Stimulated activated naive CD4-positive, alpha-beta T cell (primary cell): ENCODE measurements around the gene TRPC6.
"Not testable (repeated sequence)": the region's sequence is repeated elsewhere in the genome, so short reads cannot be mapped to it uniquely, and the experiment has no call there.

Experiments
- DNase-seq, 6 experiments: peaks; one replicate each; lab custom pipeline; 2025; lab: John Stamatoyannopoulos, UW

The TRPC6 gene

DNA sequence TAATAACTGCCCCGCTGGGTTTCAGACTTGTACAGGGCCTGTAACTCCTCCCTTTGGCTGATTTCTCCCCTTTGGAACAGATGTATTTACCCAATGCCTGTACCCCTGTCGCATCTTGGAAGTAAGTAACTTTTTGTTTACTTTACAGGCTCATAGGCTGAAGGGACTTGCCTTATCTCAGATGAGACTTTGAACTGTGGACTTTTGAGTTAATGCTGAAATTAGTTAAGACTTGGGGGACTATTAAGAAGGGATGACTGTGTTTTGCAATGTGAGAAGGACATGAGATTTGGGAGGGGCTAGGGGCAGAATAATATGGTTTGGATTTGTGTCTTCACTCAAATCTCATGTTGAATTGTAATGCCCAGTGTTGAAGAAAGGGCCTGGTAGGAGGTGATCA, 62.0 kb downstream of the TRPC6 start:
- no peak for DNase-seq

DNA sequence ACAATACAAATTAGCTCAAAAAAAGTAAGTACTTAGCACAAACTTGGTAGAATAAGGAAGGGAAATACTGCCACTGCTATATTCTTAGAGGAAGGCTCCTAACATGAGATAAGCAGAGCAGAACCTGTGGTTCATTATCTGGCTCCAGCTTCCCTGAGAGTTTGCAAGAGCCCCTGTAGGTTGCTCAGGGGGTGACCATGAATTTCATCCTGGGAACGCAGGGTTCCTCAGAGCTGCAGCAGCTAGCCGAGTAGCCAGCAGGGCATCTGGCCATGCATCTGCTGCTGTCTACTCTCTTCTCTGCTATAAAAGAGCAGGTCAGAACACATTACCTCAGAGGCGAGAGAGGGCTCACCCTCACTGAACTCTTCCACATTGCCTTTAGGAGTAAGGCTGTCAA, 67.3 kb downstream of the TRPC6 start:
- DNase-seq: no peak

DNA sequence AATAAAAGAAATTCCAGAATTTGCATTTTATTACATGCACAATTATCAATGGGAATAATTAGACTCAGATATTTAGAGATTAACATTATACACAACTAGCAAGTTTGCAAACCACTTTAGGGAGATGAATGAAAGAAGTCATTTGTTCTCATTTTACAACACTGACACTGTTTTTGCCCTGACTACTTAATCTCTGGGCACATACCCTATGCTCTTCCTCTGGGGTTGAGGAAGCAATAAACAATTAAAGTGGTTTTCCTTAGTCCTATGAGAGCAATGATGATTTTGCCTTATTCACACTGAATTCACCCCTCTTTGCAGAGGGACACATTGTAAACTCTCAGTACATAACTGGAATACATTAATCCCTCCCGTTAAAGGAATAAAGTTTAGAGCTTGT, 72.7 kb downstream of the TRPC6 start:
- DNase-seq: no peak

DNA sequence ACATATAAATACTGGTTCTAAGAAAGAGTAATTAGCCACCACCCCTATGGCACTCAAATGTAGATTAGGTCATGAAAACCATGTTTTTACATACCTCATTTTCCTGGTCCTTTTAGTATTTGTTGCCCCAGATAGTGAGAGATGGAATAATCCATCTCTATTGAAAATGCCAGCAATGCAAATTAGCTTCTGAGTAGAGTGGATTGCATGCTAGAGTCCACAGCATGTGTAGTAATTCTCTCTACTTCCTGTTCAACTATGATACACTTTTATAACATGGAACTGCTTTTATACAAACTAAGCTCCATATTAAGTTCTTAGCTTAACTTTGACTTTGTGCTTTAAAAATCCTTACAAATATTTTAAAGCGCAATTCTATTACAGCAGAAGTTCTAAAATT, 73.2 kb downstream of the TRPC6 start:
- DNase-seq: no peak

- DNase-seq: no peak
Measured at GRCh38 chr11:101509922-101510321, 73.9 kb downstream of the TRPC6 start.

- DNase-seq: no peak
Measured at GRCh38 chr11:101508370-101508769, 75.4 kb downstream of the TRPC6 start.

DNA sequence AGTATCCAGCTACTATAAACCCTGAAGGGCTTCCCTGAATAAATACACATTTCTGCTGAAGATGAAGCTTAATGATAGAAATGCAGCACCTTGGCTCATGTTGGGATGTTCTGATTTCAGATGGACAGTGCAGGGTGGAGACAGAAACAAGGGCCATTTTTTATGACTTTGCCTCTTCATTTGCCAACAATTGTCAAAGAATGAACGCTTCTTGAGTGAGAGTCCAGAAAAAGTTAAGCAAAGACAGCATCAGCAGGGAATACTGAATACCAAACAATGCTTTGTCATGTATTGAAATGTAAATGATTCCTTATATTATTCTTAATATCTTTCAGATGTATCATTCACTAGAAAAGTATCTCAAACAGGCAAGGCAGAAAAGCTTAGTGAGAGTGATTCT, 84.9 kb downstream of the TRPC6 start:
- DNase-seq: no peak

DNA sequence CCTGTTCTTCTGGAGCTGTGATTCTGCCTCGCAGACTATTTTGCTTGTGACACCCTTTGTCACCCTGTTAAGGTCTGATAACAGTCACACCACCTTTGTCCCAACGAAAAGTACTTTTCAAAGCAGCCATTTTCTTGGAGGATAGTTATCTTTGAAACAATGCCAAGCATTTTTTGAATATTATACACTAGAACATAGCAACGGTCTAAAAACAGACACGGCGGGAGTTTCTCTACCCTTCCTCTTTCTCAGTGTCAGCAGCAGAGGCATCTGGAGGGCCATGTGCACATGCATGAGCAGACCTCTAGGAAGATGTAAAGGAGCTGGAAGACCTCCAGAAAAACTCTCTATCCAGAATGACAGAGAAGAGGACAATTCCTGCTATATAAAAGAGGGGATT, 86.5 kb downstream of the TRPC6 start:
- DNase-seq: no peak

- no peak for DNase-seq
Measured at GRCh38 chr11:101487775-101488174, 96.0 kb downstream of the TRPC6 start.

GRCh38 chr11:101482556-101483124, 101.2 kb downstream of the TRPC6 start:
- no peak for DNase-seq

DNA sequence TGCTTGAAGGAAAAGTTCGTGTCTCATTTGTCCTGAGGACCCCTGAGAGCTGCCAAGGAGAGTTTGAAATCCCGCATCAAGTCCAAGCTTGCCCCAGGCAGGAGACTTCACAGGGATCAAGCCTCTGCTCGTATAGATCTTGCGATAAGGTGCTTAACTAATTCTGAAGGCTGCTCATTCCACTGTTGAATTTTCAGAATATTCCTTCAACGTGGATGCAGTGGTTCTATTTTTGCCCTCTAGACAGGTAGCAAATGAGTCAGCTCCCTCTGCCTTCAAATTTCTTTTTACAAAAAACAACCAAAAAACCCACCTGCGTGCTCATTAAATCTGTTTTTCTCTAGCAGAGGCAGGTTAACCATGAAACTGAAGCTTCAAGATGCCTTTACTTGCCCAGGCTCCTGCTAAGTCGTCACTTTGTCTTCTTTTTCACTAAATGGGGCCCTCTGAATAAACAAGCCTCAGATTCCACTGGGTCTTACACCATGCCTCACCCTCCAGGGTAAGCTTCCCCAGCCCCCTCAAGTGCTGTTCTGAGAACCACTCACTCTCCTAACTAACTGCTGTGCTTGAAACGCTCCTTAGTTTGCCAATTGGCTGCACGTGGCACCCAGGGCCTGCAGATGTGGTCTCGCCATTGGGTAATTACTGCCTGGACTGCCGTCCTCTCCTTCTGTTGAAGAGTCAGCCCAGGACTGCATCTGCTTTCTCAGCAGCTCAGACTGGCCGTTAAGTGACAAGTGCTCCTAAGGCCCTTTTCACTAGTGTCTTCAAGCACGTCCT, 105.0 kb downstream of the TRPC6 start:
- DNase-seq: no peak

GRCh38 chr11:101477926-101478325, 105.9 kb downstream of the TRPC6 start:
- no peak for DNase-seq

DNA sequence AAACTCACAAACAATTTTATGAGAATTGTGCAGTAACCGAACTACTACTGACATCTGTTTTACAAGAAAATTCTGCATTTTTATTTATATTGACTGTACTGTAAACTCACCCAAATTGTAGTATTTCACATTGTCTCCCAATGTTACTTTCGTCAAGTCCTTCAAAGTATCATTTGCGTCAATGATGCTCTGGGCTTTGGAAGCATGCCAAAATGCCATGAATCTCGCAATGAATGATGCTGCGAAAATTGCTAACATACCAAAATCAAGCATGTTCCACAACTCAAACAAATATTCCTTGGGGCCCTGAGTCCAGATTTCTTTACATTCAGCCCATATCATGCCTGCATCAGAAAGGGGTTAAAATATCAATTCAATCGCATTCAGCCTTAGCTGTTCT, 107.6 kb downstream of the TRPC6 start:
- no peak for DNase-seq

DNA sequence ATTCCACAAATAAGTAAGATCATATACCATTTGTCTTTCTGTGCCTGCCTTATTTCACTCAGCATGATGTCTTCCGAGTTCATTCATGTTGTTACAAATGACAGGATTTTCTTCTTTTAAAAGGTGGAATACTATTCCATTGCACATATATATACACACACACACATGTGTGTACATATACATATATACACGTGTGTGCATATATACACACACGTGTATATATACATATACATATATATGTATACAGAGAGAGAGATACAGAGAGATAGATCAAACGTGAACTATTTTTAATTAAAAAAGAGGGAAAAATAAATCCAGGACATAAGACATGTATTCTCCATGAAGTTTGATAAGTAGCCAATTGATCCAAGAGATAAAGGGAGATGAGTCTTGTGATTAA, 108.1 kb downstream of the TRPC6 start:
- no peak for DNase-seq

DNA sequence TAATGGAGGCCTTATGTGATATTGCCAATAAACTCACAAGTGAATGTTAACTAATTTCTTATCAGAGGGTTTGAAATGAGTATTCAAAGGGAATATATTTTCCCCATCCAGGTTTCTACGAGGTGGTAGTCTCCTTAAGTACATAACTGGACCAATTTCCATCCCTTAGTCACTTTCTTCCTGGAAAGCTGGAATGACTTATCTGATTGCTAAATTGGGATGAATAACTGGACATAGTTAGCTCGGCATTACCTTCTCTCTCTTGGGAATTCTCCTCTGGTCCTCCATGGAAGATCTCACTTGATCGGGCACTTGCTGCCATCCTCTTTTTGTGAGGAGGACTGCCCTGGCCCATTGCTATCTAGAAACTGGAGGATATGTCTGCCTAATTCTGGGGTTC, 109.1 kb downstream of the TRPC6 start:
- DNase-seq: no peak

- DNase-seq: no peak
Measured at GRCh38 chr11:101470881-101471520, 112.8 kb downstream of the TRPC6 start.

GRCh38 chr11:101470419-101470818, 113.4 kb downstream of the TRPC6 start:
- no peak for DNase-seq

DNA sequence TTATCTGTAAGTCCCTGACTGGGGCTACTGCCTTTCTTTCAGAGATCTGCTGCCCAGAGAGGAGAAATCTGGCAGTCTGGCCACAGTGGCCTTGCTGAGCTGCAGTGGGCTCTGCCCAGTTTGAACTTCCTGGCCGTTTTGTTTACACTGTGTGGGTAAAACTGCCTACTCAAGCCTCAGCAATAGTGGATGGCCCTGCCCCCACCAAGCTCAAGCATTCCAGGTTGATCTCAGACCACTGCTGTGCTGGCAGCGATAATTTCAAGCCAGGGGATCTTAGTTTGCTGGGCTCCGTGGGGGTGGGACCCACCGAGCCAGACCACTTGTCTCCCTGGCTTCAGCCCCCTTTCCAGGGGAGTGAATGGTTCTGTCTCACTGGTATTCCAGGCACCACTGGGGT, 117.5 kb downstream of the TRPC6 start:
- no peak for DNase-seq

DNA sequence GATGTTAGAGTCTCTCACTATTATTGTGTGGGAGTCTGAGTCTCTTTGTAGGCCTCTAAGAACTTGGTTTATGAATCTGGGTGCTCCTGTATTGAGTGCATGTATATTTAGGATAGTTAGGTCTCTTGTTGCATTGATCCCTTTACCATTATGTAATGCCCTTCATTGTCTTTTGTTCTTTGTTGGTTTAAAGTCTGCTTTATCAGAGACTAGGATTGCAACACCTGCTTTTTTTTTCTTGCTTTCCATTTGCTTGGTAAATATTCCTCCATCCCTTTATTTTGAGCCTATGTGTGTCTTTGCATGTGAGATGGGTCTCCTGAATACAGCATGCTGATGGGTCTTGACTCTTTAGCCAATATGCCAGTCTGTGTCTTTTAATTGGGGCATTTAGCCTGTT, 119.4 kb downstream of the TRPC6 start:
- not testable (repeated sequence) for DNase-seq

DNA sequence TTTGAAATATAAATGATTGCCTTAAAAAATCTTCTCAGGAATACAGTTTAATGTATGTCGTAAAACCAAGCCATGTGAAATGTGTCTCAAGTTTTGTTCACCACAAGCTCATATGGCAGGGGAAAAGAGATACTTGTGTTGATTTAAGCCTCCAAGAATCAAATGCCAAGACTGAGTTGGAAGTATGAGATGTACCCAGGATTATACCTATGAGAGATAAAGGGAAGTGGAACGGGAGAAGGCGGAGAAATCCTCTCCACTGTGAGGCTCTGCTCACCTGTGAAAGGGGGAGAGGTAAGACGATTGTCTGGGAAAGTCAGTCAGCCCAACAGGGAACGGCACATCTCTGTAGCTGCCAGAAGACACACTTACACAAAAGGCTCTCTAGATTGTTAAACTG, 124.8 kb downstream of the TRPC6 start:
- DNase-seq: no peak

DNA sequence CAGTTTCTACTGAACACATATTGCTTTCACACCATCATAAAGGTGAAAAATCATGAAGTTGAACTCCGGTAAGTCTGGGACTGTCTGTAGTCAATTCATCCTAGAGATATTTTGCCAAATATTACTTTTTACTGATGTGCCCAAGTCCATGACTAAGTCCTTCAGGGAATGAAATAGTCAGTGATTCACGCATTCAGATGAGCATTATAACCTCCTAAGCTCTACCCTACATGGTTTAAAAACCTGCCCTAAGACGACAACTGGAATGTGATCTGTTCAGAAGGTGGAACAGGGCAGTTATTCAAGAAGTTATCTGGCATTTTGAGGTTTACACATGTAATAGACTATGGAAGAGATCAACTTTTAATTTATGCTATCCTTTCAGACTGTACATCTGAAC, 125.6 kb downstream of the TRPC6 start:
- no peak for DNase-seq

- no peak for DNase-seq
Measured at GRCh38 chr11:101456812-101457211, 127.0 kb downstream of the TRPC6 start.

DNA sequence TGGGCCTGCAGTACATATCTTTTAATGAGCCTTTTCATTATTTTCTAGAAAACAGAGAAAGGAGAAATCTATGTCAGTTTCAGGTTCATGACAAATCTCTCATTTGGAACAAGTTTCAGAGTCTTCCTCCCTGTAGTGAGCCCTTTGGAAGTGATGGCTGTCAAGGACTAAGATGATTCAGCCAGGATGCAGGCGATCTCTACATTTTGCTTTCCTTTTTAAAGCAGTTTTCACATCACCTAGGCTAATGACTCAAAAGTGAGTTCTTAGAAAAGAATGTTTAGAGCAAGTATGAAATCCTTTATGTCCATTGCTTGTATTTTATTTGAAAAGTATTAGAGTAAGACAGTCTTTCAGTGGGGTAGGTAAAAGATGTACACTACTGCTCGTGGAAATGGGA, 130.1 kb downstream of the TRPC6 start:
- DNase-seq: no peak
